Caco-2 (cell line): Measurements from ENCODE around the gene NOTCH1. TPM values are rescaled to one million over a fixed set of nuclear protein-coding genes. Genes with fewer than 3 reads are reported as not detected.

Source experiments
- BruUV-seq: library from RNA; stranded (reverse); fragments of 400-500 nt; replicated peaks from 2 replicates; lab custom pipeline; 2021; lab: Mats Ljungman, UMichigan
- CTCF ChIA-PET: fragments of 300-600 bp; sonication (Branson Sonifier 250); formaldehyde crosslinking; loops from one replicate; lab custom pipeline; 2022; ENCODE audit warnings: antibody characterized with exemption; lab: Charles Lee
- POLR2A ChIA-PET: fragments of 300-600 bp; sonication (Branson Sonifier 250); formaldehyde crosslinking; loops from one replicate; lab custom pipeline; 2022; ENCODE audit warnings: antibody characterized with exemption; lab: Charles Lee
- DNase-seq, 2 experiments: peaks; one replicate each; pipeline versions ENCODE4 v3.0.0 to v3.0.0-alpha.2; 2020 to 2022
- H3K27me3 ChIP-seq: replicated peaks from 2 replicates; pipeline ENCODE4 v1.6.0; 2011; ENCODE audit warnings: low read length; ENCODE audit not compliant: control insufficient read depth, insufficient read depth
- H3K36me3 ChIP-seq: 2 replicates; pipeline ENCODE4 v1.5.1; 2011; ENCODE audit warnings: low read length; ENCODE audit not compliant: control insufficient read depth, insufficient read depth
- H3K4me1 ChIP-seq: fragments of 250-450 bp; sonication (Bioruptor Pico); 2 replicates; pipeline ENCODE4 v1.5.1; 2020; ENCODE audit warnings: mild to moderate bottlenecking
- H3K4me3 ChIP-seq: 2 replicates; pipeline ENCODE4 v1.5.1; 2011; ENCODE audit warnings: low read depth, mild to moderate bottlenecking, control low read depth, low read length
- H3K9me3 ChIP-seq: fragments of 250-450 bp; sonication (Bioruptor Pico); 2 replicates; pipeline ENCODE4 v1.5.1; 2020; ENCODE audit warnings: mild to moderate bottlenecking, moderate library complexity
- H3K27ac Mint-ChIP-seq: one replicate; pipeline ENCODE4 v1.8.0; 2022; ENCODE audit warnings: mixed read lengths; ENCODE audit not compliant: unreplicated experiment
- H3K27me3 Mint-ChIP-seq: one replicate; pipeline ENCODE4 v1.8.0; 2022; ENCODE audit warnings: mixed read lengths; ENCODE audit not compliant: insufficient read depth, unreplicated experiment
- H3K36me3 Mint-ChIP-seq: one replicate; pipeline ENCODE4 v1.8.0; 2022; ENCODE audit warnings: mild to moderate bottlenecking, mixed read lengths; ENCODE audit not compliant: insufficient read depth, unreplicated experiment
- H3K4me1 Mint-ChIP-seq: one replicate; pipeline ENCODE4 v1.8.0; 2022; ENCODE audit warnings: low read depth, mixed read lengths; ENCODE audit not compliant: unreplicated experiment
- H3K4me3 Mint-ChIP-seq: one replicate; pipeline ENCODE4 v1.8.0; 2022; ENCODE audit warnings: mild to moderate bottlenecking, moderate library complexity, mixed read lengths; ENCODE audit not compliant: unreplicated experiment
- H3K9me3 Mint-ChIP-seq: one replicate; pipeline ENCODE4 v1.8.0; 2022; ENCODE audit warnings: mixed read lengths; ENCODE audit not compliant: unreplicated experiment
- intact Hi-C: fragments of 100-400 bp; cut with micrococcal nuclease; formaldehyde crosslinking; loops from one replicate; pipeline ENCODE4 v1.10.0; 2022; ENCODE audit not compliant: unreplicated experiment
- total RNA-seq: library from RNA; stranded (reverse); gene quantifications from 2 replicates; pipeline ENCODE4 v1.2.3, GENCODE V29; 2022
- TF ChIP-seq, protein P1 (sequence below), 2 experiments: fragments of 200-600 bp in 1 of 2; IDR thresholded peaks; 1 replicate in 1 of 2; 2 replicates in 1 of 2; pipeline versions ENCODE4 v1.5.1 to v1.8.0; 2011 to 2022; ENCODE audit warnings: antibody characterized with exemption in 1 of 2, control low read depth in 1 of 2, inconsistent platforms in 1 of 2, low read depth in 1 of 2, low read length in 1 of 2, mild to moderate bottlenecking in 1 of 2, moderate library complexity in 1 of 2; ENCODE audit not compliant: insufficient read depth in 1 of 2, severe bottlenecking in 1 of 2, unreplicated experiment in 1 of 2

Gene NOTCH1
- total RNA-seq, 1 experiment from 2014 or later: 6.3 TPM

DNA sequence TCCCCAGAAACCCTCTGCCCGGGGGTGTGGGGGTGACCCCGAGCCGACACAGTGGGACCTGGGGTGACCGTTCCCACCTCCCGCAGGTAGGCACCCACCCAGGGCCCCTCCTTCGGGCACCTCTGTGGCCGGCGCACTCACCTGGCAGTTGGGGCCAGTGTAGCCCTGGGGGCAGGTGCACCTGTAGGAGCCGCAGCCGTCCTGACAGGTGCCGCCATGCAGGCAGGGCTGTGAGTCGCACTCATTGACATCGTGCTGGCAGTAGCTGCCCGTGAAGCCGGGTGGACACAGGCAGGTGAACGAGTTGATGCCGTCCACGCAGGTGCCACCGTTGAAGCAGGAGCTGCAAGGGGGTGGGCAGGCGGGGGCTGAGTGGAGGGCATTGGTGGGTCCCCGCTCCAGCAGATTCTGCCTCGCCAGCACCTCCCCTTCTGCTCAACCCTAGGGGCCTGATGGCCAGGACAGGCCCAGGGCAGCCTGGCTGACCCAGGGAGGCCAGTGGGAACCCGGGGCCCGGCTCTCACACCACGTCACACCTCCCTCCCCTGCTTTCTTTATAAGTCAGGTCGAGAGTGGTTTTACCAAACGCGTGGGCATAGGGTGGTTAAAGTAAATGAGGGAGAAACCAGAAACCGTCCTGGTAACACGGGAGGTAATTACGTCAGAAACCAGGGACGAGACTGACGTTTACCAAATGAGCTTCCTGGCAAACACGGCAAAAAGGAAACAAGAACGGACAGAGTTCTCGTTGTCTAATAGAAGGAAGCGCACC lies 36.9 kb downstream of the NOTCH1 start:
- no peak overlapping the region for H3K4me3 Mint-ChIP-seq
- H3K27ac Mint-ChIP-seq: no peak overlapping the region
- H3K27me3 Mint-ChIP-seq: no peaks in the 10 kb centered on the region
- CTCF ChIA-PET: no interaction called here
- no TSS peak for BruUV-seq
- Histone ChIP-seq H3K27me3 (no peaks in the 10 kb centered on the region), H3K4me3 (no peak overlapping the region), H3K9me3 (no peaks in the 10 kb centered on the region), H3K4me1 (no peaks in the 10 kb centered on the region), H3K36me3 (no peaks in the 10 kb centered on the region)
- TF ChIP-seq, protein P1, sequence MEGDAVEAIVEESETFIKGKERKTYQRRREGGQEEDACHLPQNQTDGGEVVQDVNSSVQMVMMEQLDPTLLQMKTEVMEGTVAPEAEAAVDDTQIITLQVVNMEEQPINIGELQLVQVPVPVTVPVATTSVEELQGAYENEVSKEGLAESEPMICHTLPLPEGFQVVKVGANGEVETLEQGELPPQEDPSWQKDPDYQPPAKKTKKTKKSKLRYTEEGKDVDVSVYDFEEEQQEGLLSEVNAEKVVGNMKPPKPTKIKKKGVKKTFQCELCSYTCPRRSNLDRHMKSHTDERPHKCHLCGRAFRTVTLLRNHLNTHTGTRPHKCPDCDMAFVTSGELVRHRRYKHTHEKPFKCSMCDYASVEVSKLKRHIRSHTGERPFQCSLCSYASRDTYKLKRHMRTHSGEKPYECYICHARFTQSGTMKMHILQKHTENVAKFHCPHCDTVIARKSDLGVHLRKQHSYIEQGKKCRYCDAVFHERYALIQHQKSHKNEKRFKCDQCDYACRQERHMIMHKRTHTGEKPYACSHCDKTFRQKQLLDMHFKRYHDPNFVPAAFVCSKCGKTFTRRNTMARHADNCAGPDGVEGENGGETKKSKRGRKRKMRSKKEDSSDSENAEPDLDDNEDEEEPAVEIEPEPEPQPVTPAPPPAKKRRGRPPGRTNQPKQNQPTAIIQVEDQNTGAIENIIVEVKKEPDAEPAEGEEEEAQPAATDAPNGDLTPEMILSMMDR (IDR thresholded peaks at IDR 0.05; ENCODE audit: insufficient read depth in 1 of 2, low read depth in 1 of 2, low read length in 1 of 2, severe bottlenecking in 1 of 2, unreplicated experiment in 1 of 2): no peak
- no peaks in the 10 kb centered on the region for H3K36me3 Mint-ChIP-seq
- intact Hi-C loops: no loop called here
- POLR2A ChIA-PET: no interaction called here
- H3K4me1 Mint-ChIP-seq: no peaks in the 10 kb centered on the region
- H3K9me3 Mint-ChIP-seq: no peaks in the 10 kb centered on the region
- DNase-seq: no peak

DNA sequence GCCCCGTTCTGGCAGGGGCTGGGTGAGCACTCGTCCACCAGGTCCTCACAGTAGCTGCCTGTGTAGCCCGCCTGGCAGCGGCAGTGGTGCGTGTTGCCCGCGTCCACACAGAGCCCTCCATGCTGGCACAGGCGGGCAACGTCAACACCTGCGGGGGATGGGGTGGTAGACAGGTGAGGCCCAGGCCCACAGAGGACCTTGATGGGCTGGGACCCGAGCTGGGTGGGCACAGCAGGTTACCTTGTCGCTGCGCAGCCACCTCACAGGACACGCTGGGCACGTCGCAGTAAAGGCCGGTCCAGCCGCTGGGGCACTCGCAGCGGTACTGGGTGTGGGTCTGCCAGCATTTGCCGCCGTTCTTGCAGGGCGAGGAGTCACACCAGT lies 37.9 kb downstream of the NOTCH1 start:
- ChIA-PET CTCF (no interaction called here), POLR2A (no interaction called here)
- TF ChIP-seq, protein P1 (IDR thresholded peaks at IDR 0.05; ENCODE audit: insufficient read depth in 1 of 2, low read depth in 1 of 2, low read length in 1 of 2, severe bottlenecking in 1 of 2, unreplicated experiment in 1 of 2): no peak
- Mint-ChIP-seq H3K4me3 (no peak overlapping the region), H3K27ac (no peak overlapping the region), H3K9me3 (no peaks in the 10 kb centered on the region), H3K27me3 (no peaks in the 10 kb centered on the region), H3K4me1 (no peaks in the 10 kb centered on the region), H3K36me3 (no peaks in the 10 kb centered on the region)
- Histone ChIP-seq H3K4me1 (no peaks in the 10 kb centered on the region), H3K27me3 (no peaks in the 10 kb centered on the region), H3K36me3 (no peaks in the 10 kb centered on the region), H3K4me3 (no peak overlapping the region), H3K9me3 (no peaks in the 10 kb centered on the region)
- intact Hi-C loops: no loop called here
- BruUV-seq: no TSS peak
- no peak for DNase-seq

DNA sequence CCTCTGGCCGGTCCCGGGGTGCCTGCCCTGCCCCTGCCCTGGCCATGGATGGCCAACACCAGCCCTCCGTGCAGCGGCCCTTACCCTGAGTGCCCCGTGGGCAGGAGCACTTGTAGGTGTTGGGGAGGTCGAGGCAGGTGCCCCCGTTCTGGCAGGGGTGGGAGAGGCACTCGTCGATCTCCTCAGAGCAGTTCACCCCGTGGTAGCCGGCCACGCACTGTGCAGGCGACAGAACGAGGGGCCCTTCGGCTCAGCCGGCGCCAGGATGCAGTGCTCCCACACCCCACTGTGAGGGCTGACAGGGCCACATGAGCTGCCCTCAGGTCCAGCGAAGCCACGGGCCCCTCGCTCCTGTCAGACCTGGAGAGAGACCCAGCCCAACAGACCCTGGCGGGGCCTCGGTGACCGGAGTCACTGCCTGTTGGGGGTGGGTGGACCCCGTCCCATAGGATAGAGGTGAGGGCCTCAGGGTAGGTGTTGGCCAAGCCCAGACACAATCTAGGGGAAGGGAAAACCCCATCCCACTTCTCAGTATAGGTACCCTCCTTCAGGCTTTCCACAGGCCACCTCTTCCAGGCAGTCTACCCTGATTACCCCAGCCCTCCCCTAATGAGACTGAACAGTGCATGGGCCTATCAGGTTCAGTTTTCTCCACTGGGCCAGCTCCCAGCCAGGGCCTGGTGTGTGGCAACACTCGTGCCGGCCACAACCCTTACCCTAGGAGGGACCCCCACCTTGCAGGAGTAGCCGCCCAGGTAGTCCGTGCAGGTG lies 38.4 kb downstream of the NOTCH1 start:
- intact Hi-C loops: no loop called here
- ChIA-PET CTCF (interaction anchor here (0.6 kb wide), 1 partner anchor 18 kb away, joined by 3 read pairs; no protein-coding TSS in a partner anchor), POLR2A (no interaction called here)
- no peaks in the 10 kb centered on the region for H3K36me3 ChIP-seq
- Mint-ChIP-seq H3K27me3 (no peaks in the 10 kb centered on the region), H3K9me3 (no peaks in the 10 kb centered on the region), H3K27ac (no peak overlapping the region), H3K4me1 (no peaks in the 10 kb centered on the region), H3K4me3 (no peak overlapping the region), H3K36me3 (no peaks in the 10 kb centered on the region)
- no peak for DNase-seq
- TF ChIP-seq, protein P1 (IDR thresholded peaks at IDR 0.05; ENCODE audit: insufficient read depth in 1 of 2, low read depth in 1 of 2, low read length in 1 of 2, severe bottlenecking in 1 of 2, unreplicated experiment in 1 of 2): no peak
- H3K4me3 ChIP-seq: no peak overlapping the region
- no peaks in the 10 kb centered on the region for H3K9me3 ChIP-seq
- no peaks in the 10 kb centered on the region for H3K4me1 ChIP-seq
- H3K27me3 ChIP-seq: no peaks in the 10 kb centered on the region
- BruUV-seq: no TSS peak
